Endothelial cell of umbilical vein (primary cell): Measurements from ENCODE around the gene SMIM9. TPM values are rescaled to one million over a fixed set of nuclear protein-coding genes. Genes with fewer than 3 reads are reported as not detected.

Source experiments
- BruUV-seq: library from RNA; stranded (reverse); fragments of 400-500 nt; replicated peaks from 2 replicates; lab custom pipeline; 2021; lab: Mats Ljungman, UMichigan
- CTCF ChIA-PET: fragments of 300-600, 350-600 bp; sonication (Branson Sonifier 250); formaldehyde crosslinking; loops from one replicate; lab custom pipeline; 2021; ENCODE audit warnings: antibody characterized with exemption, inconsistent platforms; lab: Charles Lee
- POLR2A ChIA-PET: fragments of 300-600, 350-600 bp; sonication (Branson Sonifier 250); formaldehyde crosslinking; loops from one replicate; lab custom pipeline; 2021; ENCODE audit warnings: antibody characterized with exemption, inconsistent platforms; lab: Charles Lee
- DNase-seq: peaks from one replicate; pipeline ENCODE4 v3.0.0-alpha.2; 2011; ENCODE audit warnings: low read depth, low spot score
- FAIRE-seq: peaks from 2 replicates; lab custom pipeline; 2011; peaks lifted over from hg19 to GRCh38; lab: Jason Lieb, UNC
- H2AFZ ChIP-seq: 2 replicates; pipeline ENCODE4 v1.6.0; 2012; ENCODE audit warnings: low read depth, low read length, control low read depth, inconsistent platforms
- H3K27ac ChIP-seq: 2 replicates; pipeline ENCODE4 v1.5.1; 2011; ENCODE audit warnings: low read depth, mild to moderate bottlenecking, control low read depth, low read length, moderate library complexity; ENCODE audit not compliant: insufficient read depth
- H3K27me3 ChIP-seq, 2 experiments: 2 replicates each; pipeline versions ENCODE4 v1.6.0 to v1.6.1; 2011; ENCODE audit warnings: low read length in 2 of 2, mixed read lengths in 1 of 2; ENCODE audit not compliant: control insufficient read depth in 2 of 2, insufficient read depth in 2 of 2
- H3K36me3 ChIP-seq, 2 experiments: 2 replicates in 1 of 2; 3 replicates in 1 of 2; pipeline ENCODE4 v1.5.1; 2011; ENCODE audit warnings: low read length in 2 of 2, mild to moderate bottlenecking in 1 of 2, moderate library complexity in 1 of 2; ENCODE audit not compliant: control insufficient read depth in 2 of 2, insufficient read depth in 2 of 2; ENCODE audit errors: extremely low read depth in 1 of 2
- H3K4me1 ChIP-seq: 3 replicates; pipeline ENCODE4 v1.5.1; 2011; ENCODE audit warnings: mild to moderate bottlenecking, low read length; ENCODE audit not compliant: control insufficient read depth, insufficient read depth; ENCODE audit errors: extremely low read depth
- H3K4me2 ChIP-seq: 2 replicates; pipeline ENCODE4 v1.6.1; 2011; ENCODE audit warnings: low read length, control low read depth, mixed read lengths; ENCODE audit not compliant: insufficient read depth
- H3K4me3 ChIP-seq, 3 experiments: fragments of 200-600 bp in 1 of 3; sonication (generic), shearing (Covaris generic) in 1 of 3; replicated peaks in 1 of 3; 2 replicates each; pipeline ENCODE4 v1.5.1; 2011 to 2016; ENCODE audit warnings: control low read depth in 3 of 3, low read length in 3 of 3, mild to moderate bottlenecking in 2 of 3, inconsistent platforms in 1 of 3, low read depth in 1 of 3, moderate library complexity in 1 of 3; ENCODE audit not compliant: insufficient read depth in 1 of 3
- H3K79me2 ChIP-seq: 2 replicates; pipeline ENCODE4 v1.6.0; 2012; ENCODE audit warnings: low read length, inconsistent platforms; ENCODE audit not compliant: control insufficient read depth, insufficient read depth
- H3K9ac ChIP-seq: replicated peaks from 2 replicates; pipeline ENCODE3; 2011; ENCODE audit warnings: low read length, control low read depth; ENCODE audit not compliant: insufficient read depth; ENCODE audit errors: extremely low read depth
- H3K9me1 ChIP-seq: replicated peaks from 3 replicates; pipeline ENCODE4 v1.6.0; 2011; ENCODE audit warnings: mild to moderate bottlenecking, low read length; ENCODE audit not compliant: control insufficient read depth, insufficient read depth; ENCODE audit errors: extremely low read depth
- H3K9me3 ChIP-seq: replicated peaks from 2 replicates; pipeline ENCODE4 v1.5.1; 2012; ENCODE audit warnings: low read length, inconsistent platforms; ENCODE audit not compliant: control insufficient read depth, insufficient read depth
- H4K20me1 ChIP-seq: replicated peaks from 2 replicates; pipeline ENCODE3; 2011; ENCODE audit warnings: mild to moderate bottlenecking, low read length; ENCODE audit not compliant: control insufficient read depth, insufficient read depth; ENCODE audit errors: extremely low read depth
- EZH2 ChIP-seq: IDR thresholded peaks from 2 replicates; pipeline ENCODE4 v1.6.1; 2012; ENCODE audit warnings: borderline replicate concordance, low read depth, mild to moderate bottlenecking, moderate library complexity, low read length, inconsistent platforms; ENCODE audit not compliant: severe bottlenecking
- FOS ChIP-seq: IDR thresholded peaks from 2 replicates; pipeline ENCODE4 v1.6.1; 2011; ENCODE audit warnings: mild to moderate bottlenecking, low read length, moderate library complexity, borderline replicate concordance; ENCODE audit not compliant: insufficient read depth
- GATA2 ChIP-seq: IDR thresholded peaks from 2 replicates; pipeline ENCODE4 v1.7.0; 2011; ENCODE audit warnings: low read depth, mild to moderate bottlenecking, moderate library complexity, mixed read lengths, low read length; ENCODE audit not compliant: insufficient read length, insufficient read depth
- JUN ChIP-seq: IDR thresholded peaks from 2 replicates; pipeline ENCODE4 v1.6.1; 2011; ENCODE audit warnings: borderline replicate concordance, low read depth; ENCODE audit not compliant: insufficient read length, insufficient read depth
- MAX ChIP-seq: IDR thresholded peaks from 2 replicates; pipeline ENCODE4 v1.6.1; 2011; ENCODE audit not compliant: insufficient read depth, insufficient read length
- MYC ChIP-seq: IDR thresholded peaks from one replicate; pipeline ENCODE4 v1.6.1; 2011; ENCODE audit warnings: mild to moderate bottlenecking, low read depth, low read length
- POLR2A ChIP-seq: IDR thresholded peaks from 2 replicates; pipeline ENCODE4 v1.6.1; 2012; ENCODE audit warnings: low read depth, mild to moderate bottlenecking, control low read depth, low read length
- POLR2AphosphoS5 ChIP-seq: IDR thresholded peaks from 2 replicates; pipeline ENCODE4 v1.6.1; 2012; ENCODE audit warnings: low read depth, mild to moderate bottlenecking, control low read depth, low read length, moderate library complexity; ENCODE audit not compliant: insufficient read depth
- dilution Hi-C: fragments of 300-500 bp; cut with MboI; formaldehyde crosslinking; loops from one replicate; pipeline ENCODE4 v1.15.0; 2019; ENCODE audit warnings: low sequenced_read_pairs; ENCODE audit not compliant: extremely low pct_ligation_motif_present
- intact Hi-C: fragments of 100-400 bp; cut with micrococcal nuclease; formaldehyde crosslinking; loops from one replicate; pipeline ENCODE4 v1.10.0; 2022
- polyA plus RNA-seq, 4 experiments: library from polyadenylated mRNA; depleted of rRNA in 3 of 4; stranded (reverse) in 3 of 4; unstranded in 1 of 4; fragments of >200 nt; gene quantifications; 2 replicates each; pipeline versions ENCODE4 v1.2.1 to v1.2.3, GENCODE V29; 2011 to 2012; ENCODE audit warnings: missing spikeins in 1 of 4
- total RNA-seq: library from RNA; stranded (reverse); gene quantifications from 2 replicates; pipeline ENCODE4 v1.2.3, GENCODE V29; 2021
- TF ChIP-seq, protein P1 (sequence below), 2 donors: IDR thresholded peaks; 1 replicate in 1 of 2; 2 replicates in 1 of 2; pipeline ENCODE4 v1.5.1; 2011; ENCODE audit warnings: low read length in 2 of 2, mild to moderate bottlenecking in 2 of 2, moderate library complexity in 2 of 2, control low read depth in 1 of 2, inconsistent platforms in 1 of 2, low read depth in 1 of 2; ENCODE audit not compliant: insufficient read depth in 1 of 2; ENCODE audit errors: extremely low read depth in 1 of 2

SMIM9 gene
- total and polyA plus RNA-seq, 2 donors (not counting 3 experiments of a cell fraction or from before 2014, with no cell fraction given): not detected

- TF ChIP-seq MAX (no peak), JUN (no peak), GATA2 (no peak), MYC (no peak), POLR2AphosphoS5 (no peak), POLR2A (no peak), EZH2 (no peak), FOS (no peak)
- TF ChIP-seq, protein P1, sequence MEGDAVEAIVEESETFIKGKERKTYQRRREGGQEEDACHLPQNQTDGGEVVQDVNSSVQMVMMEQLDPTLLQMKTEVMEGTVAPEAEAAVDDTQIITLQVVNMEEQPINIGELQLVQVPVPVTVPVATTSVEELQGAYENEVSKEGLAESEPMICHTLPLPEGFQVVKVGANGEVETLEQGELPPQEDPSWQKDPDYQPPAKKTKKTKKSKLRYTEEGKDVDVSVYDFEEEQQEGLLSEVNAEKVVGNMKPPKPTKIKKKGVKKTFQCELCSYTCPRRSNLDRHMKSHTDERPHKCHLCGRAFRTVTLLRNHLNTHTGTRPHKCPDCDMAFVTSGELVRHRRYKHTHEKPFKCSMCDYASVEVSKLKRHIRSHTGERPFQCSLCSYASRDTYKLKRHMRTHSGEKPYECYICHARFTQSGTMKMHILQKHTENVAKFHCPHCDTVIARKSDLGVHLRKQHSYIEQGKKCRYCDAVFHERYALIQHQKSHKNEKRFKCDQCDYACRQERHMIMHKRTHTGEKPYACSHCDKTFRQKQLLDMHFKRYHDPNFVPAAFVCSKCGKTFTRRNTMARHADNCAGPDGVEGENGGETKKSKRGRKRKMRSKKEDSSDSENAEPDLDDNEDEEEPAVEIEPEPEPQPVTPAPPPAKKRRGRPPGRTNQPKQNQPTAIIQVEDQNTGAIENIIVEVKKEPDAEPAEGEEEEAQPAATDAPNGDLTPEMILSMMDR (IDR thresholded peaks at IDR 0.05; ENCODE audit: extremely low read depth in 1 of 2, insufficient read depth in 1 of 2, low read depth in 1 of 2, low read length in 2 of 2): no peak
- dilution Hi-C loops (no loop called here), intact Hi-C loops (no loop called here)
- POLR2A ChIA-PET: no interaction called here
- no peaks in the 10 kb centered on the region for H3K36me3 ChIP-seq
- no peak overlapping the region for H3K4me3 ChIP-seq
- H3K4me1 ChIP-seq: no peaks in the 10 kb centered on the region
- no peak overlapping the region for H3K27ac ChIP-seq
- no peaks in the 10 kb centered on the region for H3K9me3 ChIP-seq
- H3K79me2 ChIP-seq: no peaks in the 10 kb centered on the region
- DNase-seq: no peak
- no peak overlapping the region for H2AFZ ChIP-seq
- no peaks in the 10 kb centered on the region for H3K9me1 ChIP-seq
- CTCF ChIA-PET: no interaction called here
- FAIRE-seq: no peak
- no peaks in the 10 kb centered on the region for H3K27me3 ChIP-seq
- no peak overlapping the region for H3K9ac ChIP-seq
- no peak overlapping the region for H3K4me2 ChIP-seq
- BruUV-seq: no TSS peak
- no peaks in the 10 kb centered on the region for H4K20me1 ChIP-seq
Measured at GRCh38 chrX:154819771-154820341, 14.6 kb downstream of the SMIM9 start.
